Activated CD8-positive, alpha-beta memory T cell treated with anti-CD3 and anti-CD28 coated beads for 24 hours (primary cell): ENCODE measurements around the gene TRRAP.
A peak's percentile ranks its signal among the peaks of the same experiment; 100 is the strongest.

Source experiments
- DNase-seq: peaks from one replicate; pipeline ENCODE4 v3.0.0-alpha.2; 2020

The TRRAP gene

DNA sequence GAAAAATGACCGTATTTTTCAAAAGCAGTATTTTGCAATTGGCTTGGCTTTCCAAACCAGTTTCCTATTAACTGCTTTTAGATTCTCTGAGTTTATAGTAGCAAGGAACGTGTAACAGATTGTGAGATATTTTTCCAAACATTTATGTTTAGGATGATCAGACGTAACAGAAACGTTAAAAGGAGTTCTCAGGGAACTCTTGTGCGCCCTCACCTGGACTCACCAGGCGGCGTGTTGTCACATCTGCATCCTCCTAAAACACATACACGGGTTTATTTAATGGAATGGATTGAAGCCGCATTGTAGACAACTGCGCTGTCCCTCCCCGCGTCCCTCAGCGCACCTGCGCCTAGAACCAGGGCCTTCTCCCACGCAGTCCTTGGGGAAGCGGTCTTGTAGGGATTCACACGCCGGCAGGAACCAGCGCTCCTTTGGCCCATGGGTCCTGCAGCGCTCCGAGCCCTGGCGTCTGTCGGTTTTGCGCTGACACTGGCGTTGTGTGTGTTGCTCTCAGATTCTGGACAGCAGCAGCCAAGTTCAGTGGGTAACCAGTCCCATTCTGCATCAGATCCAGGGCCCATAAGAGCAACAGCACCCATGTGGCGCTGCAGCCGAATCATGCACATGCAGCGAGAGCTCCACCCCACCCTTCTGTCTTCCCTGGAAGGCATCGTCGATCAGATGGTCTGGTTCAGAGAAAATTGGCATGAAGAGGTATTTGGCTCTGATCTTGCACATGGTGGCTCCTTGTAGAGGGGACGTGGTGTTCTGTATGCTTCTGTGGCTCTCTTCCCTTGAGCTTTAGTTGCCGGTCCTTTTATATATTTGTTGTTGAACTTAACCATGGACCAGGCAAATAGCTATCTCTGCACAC, 114.9 kb downstream of the TRRAP start:
- DNase-seq, result no peak

DNA sequence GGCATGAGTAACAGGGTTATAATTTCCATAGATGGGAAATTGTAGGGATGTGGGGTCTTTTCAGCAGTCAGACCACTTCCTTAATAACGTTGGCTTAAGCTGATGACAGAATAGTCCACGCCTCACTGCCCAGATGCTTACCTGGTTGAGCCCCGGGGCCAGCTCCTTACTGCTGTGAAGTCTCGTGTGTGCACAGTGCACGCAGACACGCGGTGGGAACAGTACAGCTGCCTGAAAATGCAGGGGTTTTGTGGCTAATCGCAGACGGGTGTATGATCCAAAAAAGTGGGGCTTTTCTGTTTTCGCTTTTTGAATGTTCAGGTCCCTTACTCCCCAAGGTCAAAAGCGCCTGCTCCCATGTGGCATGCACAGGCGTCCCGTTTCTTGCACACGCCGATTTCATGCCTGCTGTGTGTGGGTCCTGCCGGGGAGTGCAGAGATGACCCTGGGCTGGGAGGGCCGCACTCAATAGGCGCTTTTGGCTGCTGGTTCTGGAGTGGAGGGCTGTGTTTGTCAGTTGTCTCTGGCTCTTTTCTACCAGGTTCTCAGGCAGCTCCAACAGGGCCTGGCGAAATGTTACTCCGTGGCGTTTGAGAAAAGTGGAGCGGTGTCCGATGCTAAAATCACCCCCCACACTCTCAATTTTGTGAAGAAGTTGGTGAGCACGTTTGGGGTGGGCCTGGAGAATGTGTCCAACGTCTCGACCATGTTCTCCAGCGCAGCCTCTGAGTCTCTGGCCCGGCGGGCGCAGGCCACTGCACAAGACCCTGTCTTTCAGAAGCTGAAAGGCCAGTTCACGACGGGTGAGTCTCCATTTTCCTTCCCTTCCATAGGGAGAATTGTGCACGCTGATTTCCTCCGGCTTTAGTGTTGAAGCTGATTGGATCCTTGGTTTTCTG, 116.0 kb downstream of the TRRAP start:
- DNase-seq, result no peak

DNA sequence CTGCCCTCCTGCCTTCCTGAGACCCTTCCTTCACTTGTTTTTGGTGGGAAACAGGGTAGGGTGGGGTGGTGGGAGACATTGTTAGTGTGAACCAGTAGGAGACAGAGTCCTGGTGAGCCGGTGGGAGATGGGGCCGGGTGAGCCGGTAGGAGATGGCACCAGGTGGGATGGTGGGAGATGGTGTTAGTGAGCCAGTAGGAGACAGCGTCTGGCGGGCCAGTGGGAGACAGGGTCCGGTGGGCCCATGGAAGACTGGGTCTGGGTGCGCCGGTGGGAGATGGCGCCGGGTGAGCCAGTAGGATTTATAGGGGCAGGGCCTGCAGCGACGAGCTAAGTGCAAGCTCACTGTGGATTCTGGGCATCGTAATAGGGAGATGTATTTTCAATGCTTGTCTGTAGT, 116.8 kb downstream of the TRRAP start:
- DNase-seq, result no peak

DNA sequence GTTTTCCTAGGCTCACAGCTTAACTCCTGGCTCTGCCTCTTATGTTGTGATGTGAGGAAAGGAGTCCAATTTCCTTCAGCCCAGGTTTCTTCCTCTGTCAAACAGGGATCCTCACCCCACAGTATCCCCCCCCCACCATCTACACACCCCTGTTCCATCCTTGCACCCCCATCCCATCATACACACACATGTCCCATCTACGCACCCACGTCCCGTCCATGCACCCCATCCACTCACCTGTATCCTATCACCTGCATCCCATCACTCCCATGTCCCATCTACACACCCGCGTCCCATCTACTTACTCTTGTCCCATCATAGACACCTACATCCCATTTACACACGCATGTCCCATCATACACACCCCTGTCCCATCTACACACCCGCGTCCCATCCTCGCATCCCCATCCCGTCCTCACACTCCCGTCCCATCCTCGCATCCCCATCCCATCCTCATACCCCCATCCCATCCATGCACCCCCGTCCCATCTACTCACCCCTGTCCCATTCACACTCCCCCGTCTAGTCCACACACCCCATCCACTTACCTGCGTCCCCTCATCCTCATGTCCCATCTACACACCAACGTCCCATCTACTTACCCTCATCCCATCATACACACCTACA, 117.3 kb downstream of the TRRAP start:
- no peak for DNase-seq

DNA sequence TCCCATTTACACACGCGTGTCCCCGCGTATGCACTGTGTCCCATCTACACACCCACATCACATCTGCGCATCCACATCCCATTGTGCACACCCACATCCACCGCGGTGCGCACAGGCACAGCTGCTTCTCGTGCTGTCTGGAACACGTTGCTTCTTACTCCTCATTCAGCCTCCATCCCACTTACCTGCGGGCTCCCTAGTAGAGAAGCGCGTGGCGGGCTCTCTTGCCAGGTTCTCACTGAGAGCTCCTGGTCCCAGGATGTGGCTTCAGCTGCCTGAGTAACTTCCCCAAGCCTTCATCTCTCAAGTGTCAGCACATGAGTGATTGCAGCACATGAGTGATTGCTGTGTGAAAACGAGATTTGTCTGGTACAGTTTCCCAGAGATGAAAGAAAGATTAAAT, 117.8 kb downstream of the TRRAP start:
- DNase-seq, result peak; percentile 60

DNA sequence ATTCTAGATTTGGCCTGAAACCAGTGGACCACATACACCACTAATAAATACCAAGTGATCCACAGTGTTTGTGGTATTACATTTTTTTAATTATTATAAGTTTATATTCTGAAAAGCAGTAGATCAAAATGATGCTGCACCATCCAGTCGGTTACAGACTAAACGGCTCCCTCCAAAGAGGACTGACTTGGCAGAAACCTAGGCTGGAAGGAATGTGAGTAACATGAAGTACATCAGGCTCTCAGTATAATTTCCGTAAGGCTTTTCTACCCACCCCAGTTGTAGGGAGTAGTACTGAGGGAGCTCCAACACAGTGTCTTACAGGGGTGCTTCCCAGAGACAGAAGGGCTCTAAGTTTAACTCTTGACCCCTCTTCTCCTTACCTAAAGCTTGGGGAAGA, 119.5 kb downstream of the TRRAP start:
- DNase-seq, result peak; percentile 9

DNA sequence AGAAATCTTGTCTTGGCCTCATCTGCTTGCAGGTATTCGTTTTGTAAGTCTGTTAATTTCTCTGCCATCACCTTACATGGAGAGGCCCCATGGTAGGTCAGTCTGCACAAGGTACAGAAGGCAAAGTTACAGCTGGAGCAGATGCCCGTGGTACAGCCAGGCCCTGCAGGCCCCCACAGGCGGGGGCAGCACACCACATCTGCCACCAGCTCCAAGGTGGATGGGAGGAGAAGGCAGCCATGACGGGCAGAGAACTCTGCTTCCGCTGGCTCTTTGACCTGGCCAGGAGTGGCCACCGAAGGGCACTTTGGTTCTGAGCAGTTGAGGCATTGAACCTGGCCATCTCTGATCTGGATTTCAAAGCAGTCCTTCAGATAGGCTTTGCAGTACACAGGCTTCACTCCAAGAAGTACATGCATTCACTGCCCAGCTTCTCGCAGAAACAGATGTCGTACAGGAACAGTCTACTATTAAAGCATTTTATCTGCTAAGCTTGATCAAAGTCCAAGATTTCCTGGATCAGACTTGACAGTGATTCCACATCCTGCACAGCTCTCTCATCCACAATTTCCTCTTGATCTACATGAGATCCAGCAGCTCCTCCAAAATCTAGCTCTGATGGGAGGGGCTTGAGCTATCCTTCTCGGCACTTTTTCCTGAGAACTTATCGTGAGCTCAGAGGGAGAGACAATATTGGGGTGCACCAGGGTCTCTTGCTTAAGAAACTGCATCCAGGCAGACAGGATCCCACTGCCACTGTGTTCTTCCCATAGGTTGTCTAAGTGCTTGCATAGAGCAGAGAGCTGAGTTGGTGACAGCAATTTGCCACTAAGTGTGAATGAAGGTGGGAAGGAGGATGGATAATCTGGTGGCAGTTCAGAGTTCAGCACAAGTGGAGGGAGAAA, 120.7 kb downstream of the TRRAP start:
- DNase-seq, result peak; percentile 43

DNA sequence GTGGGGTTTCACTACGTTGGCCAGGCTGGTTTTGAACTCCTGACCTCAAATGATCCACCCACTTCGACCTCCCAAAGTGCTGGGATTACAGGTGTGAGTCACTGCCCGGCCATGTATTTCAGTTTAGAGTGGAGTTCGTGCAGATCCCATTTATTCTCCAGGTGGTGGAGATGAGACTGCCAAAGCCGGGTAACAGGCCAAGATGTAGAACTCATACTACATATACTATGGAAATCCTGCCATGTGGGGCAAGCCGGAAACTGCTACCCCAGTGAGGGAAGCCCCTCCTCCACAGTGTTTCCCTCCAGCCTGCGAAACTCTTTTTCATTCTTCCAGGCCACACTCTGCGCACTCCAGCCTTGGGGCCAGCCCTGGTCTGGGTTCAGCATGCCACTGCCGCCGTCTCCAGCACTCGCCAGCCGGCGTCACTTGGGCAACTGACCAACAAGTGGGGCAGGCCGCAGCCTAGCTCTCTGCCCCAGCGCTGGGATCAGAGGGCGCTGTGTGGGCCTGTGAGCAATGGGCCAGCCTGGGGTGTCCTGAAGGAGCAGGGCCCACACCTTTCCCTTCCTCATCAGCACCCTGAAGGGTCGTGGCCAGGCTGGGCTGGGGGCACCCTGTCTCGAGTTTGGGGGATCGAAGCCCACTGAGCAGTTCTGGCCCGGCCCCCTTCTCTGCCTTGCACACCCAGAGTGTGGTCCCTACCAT, 122.0 kb downstream of the TRRAP start:
- peak; percentile 57 for DNase-seq

DNA sequence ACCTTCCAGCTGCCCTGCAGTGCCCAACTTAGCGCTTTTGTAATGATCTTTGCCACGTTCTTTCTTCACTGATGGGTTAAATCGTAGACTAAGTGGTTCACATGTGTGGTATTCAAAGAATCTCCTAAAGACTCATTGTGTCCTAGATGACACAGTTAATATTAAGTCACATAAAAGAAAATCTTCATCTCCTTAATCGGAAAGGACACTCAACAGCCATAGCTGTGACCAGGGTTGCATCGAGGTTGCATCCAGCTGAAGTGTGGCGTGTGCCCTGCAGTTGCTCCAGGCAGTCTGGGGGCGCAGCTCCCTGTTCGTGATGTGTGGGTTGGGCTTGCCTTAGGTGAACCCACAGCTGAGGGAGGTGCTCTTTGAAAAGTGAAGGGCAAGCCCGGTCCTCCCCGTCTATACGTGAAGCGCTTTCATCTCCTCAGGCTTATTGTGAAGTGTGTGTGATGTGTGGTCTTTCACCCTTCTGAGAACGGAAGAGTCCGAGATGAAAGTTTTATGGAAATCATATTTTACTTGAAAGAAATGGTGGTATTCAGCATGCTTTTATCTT, 122.7 kb downstream of the TRRAP start:
- peak; percentile 68 for DNase-seq

DNA sequence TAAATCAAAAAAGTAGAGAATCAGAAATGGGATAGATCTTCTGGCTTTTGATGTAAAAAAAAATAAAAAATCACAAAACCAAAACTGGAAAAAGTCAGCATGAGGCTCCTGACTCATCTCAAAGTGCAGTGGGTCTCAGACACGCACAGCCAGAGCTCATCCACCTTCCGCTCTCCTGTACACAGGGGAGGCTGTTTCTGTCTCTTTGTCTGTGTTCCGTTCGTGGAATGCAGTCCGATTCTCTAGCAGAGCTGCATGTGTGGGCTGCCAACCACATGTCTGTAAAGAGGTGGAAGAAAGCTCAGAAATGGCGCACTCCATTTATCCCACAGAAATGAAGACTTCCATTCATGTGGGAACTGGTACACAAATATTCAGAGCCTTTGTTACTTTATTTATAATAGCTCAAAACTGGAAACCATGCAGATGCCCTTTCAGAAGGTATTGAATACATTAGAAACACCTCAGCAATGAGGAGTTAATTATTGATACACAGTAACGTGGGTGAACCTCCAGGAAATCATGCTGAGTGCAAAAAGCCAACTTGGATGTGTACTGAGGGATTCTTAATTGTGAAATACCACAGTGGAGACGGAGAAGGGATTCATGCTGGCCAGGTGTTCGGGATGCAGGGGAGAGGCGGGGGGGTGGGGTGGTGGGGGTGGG, 123.3 kb downstream of the TRRAP start:
- peak; percentile 65 for DNase-seq

DNA sequence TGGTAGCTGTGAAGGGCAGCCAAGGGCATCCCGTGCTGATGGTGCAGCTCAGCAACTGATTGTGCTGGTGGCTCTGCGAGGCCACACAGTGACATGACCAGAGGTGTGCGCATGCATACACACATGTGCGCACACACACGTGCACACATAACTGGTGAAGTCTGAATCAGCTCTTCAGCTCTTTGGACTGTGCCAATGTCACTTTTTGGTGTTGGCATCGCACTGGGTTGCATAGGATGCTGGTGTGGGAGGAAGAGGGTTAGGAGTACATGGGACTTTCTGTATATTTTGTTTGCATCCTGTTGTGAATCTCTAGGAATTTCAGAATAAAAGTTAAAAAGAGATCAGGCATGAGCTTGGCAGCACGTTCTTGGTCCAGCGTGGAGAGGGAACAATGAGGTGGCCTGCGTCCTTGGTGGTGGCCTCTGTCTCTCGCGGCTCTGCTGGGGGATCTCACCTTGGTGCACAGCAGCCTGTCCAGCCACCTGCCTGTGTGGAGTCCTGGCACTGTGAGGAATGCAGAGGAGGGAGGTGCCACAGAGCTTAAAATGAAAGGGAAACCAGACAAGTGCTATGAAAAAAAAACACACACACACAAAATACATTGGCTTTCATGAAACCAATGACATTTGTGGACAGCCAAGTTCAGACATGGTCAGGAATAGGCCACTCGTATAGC, 124.0 kb downstream of the TRRAP start:
- DNase-seq, result peak; percentile 58

DNA sequence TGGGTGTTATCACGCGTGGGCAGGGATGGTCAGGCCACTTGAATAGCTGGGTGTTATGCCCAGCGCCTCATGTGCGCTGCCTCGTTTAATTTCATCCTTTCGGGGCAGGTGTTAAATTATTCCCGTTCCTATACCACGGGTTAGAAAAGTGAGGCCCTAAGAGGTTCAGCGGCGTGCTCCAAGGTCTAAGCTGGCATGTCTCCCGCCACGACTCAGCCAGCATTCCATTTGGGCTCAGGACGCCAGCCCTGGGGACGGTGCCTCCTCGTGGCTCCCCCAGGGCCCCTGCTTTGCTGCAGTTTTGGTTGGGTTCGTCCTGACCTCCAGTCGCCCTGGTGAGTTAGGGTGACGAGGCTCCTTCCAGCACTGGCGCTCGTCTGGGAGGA, 124.5 kb downstream of the TRRAP start:
- peak; percentile 53 for DNase-seq

DNA sequence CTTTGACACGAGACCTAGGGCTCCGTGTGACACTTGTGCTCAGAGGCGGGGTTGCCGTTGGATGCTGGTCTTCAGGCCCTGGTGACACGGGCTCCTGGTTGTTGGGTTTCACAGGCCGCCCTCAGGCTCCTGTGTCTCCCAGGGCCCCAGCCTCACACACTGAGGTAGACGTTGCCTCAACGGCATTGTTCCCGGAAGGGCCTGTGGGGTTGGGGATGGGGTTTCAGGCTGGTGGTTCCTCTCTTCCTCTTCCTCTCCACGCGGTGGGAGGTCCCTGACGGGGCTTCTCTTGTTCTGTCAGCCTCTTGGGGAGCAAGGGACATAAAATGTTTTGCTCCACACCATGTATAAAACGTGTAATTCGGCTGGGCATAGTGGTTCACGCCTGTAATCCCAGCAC, 125.1 kb downstream of the TRRAP start:
- peak; percentile 44 for DNase-seq

DNA sequence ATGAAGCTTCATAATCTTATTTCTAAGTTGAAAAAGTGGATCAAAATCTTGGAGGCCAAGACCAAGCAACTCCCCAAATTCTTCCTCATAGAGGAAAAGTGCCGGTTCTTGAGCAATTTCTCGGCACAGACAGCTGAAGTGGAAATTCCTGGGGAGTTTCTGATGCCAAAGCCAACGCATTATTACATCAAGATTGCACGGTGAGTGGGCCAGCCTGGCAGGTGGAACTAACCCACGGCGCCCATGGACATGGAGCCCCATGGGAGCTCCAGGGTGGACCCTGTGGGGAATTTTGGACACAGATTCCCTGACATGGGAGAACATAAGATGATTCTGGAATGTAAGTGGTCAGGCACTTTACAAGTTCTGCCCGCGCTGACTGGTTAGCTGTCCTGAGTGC, 125.9 kb downstream of the TRRAP start:
- peak; percentile 51 for DNase-seq

DNA sequence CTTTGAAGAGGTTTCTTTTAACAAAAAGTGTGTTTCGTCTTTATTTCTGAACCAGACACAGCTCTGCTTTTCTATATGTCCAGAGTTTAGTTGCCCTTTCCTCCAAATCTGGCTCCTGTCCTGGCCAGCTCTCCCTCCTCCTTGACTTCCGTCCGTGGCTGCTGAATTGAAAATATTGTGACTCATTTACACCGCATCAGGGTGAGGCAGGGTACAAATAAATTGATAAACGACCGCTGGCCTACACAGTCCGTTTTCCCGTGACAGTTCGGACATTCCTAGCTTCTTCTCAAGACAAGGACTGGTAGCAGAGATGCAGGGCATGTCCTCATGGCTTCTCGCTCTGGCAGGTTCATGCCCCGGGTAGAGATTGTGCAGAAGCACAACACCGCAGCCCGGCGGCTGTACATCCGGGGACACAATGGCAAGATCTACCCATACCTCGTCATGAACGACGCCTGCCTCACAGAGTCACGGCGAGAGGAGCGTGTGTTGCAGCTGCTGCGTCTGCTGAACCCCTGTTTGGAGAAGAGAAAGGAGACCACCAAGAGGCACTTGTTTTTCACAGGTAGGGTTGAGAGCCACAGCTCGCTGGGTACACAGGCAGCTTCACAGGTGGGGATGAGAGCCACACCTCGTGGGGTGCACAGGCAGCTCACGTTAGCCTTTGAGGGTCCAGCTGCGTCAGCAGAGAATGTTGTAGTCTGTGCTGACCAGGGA, 126.6 kb downstream of the TRRAP start:
- peak; percentile 35 for DNase-seq

DNA sequence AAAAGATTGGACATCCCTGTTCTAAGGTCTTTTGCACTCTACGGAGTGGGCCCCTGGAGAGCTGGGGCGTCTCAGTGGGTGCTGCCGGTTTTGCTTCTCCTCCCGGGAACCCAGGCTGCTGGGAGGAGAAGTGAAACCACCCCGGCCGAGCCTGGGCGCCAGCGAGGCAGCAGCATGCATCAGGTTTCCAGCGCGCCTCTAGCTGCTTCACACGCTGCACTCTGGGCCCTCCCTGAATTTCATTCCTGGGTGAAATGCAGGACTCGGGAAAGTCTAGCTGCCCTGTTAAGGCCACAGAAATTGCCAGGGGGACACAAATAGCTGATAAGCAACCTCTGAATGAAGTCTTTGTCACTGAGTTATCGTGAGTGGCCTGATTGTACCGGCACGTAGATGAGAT, 127.4 kb downstream of the TRRAP start:
- DNase-seq, result no peak

DNA sequence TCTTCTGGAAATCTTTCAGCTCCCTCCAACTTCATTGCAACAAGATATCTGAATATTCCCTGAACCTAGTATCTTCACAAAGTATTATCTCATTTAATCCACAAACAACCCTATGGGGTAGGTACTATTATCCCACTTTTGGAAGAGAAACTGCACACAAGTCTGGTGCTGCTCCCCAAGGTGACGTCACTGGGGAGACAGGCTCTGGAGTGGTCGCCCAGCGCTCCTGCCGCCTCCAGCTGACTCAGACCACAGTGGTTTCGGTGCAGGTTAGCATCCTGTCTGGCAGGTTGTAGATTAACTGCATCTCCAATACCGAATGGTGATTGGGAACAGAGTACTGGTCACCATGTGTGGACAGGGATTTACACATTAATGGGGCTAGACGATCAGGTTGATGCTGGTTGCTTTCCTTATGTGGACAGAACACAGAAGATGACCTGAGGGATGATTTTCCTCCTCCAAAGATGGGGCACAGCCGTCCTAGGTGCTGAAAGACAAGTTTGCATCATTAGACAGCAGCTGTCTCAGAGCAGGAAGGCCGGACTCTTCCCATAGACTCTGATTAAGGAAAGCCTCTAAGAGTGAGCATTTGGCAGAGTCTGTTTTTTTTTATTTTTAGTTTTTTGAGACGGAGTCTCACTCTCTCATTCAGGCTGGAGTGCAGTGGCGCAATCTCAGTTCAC, 128.6 kb downstream of the TRRAP start:
- peak; percentile 51 for DNase-seq

DNA sequence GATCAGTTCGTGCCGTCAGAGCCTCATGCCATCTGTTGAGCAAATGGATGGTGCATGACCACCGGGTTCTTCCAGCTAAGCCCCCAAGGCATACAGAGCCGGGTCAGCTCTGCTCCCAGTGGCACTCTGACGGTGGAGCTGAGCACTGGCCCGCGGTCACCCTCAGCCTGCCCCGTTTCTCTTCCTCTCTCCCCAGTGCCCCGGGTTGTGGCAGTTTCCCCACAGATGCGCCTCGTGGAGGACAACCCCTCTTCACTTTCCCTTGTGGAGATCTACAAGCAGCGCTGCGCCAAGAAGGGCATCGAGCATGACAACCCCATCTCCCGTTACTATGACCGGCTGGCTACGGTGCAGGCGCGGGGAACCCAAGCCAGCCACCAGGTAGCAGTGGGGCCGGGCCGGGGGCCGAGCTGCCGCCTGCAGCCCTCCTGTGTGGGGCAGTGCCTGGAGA, 129.9 kb downstream of the TRRAP start:
- peak; percentile 45 for DNase-seq
